ENCODE measurements around the gene NPY5R.

DNA sequence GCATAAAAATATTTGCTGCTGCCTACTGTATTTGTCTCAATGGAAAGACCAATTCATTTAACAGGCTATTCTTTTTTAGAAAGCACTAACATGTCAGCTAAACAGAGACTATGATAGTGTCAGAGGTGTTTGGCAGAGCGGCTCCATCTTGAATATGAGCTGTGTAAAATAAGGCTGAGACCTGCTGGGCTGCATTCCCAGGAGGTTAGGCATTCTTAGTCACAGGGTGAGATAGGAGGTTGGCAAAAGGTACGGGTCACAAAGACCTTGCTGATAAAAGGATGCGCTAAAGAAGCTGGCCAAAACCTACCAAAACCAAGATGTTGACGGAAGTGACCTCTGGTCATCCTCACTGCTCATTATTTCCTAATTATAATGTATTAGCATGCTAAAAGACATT, 41.8 kb downstream of the NPY5R start:
- TF ChIP-seq, protein P1, sequence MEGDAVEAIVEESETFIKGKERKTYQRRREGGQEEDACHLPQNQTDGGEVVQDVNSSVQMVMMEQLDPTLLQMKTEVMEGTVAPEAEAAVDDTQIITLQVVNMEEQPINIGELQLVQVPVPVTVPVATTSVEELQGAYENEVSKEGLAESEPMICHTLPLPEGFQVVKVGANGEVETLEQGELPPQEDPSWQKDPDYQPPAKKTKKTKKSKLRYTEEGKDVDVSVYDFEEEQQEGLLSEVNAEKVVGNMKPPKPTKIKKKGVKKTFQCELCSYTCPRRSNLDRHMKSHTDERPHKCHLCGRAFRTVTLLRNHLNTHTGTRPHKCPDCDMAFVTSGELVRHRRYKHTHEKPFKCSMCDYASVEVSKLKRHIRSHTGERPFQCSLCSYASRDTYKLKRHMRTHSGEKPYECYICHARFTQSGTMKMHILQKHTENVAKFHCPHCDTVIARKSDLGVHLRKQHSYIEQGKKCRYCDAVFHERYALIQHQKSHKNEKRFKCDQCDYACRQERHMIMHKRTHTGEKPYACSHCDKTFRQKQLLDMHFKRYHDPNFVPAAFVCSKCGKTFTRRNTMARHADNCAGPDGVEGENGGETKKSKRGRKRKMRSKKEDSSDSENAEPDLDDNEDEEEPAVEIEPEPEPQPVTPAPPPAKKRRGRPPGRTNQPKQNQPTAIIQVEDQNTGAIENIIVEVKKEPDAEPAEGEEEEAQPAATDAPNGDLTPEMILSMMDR (conservative IDR thresholded peaks at IDR 0.05 in 1 of 2, IDR thresholded peaks at IDR 0.05 in 1 of 2; ENCODE audit: low read depth in 1 of 2, low read length in 2 of 2) = no peak
- TF ChIP-seq EZH2 (IDR thresholded peaks at IDR 0.05; ENCODE audit: low read length, missing control alignments) = no peak

Data from fibroblast of lung (primary cell).